ENCODE measurements around the gene C12orf60.

DNA sequence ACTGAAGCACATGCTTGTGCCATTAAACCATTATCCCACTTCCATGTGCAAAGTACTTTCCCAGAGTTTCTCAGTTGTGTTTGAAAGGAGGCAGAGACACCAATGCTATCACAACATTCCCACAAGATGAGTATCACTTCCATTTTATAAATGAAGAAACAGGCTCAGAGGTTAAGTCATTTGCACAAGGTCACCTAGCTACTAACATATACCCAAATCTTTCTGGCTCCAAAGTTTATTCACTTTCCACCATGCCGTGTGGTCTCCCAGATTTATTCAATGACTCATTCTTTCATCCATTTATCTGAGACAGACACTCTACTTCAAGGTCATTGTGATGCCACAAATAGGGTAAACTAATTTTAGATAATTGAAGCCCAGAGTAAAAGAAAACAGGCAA, 30.5 kb downstream of the C12orf60 start:
- TF ChIP-seq, protein P1, sequence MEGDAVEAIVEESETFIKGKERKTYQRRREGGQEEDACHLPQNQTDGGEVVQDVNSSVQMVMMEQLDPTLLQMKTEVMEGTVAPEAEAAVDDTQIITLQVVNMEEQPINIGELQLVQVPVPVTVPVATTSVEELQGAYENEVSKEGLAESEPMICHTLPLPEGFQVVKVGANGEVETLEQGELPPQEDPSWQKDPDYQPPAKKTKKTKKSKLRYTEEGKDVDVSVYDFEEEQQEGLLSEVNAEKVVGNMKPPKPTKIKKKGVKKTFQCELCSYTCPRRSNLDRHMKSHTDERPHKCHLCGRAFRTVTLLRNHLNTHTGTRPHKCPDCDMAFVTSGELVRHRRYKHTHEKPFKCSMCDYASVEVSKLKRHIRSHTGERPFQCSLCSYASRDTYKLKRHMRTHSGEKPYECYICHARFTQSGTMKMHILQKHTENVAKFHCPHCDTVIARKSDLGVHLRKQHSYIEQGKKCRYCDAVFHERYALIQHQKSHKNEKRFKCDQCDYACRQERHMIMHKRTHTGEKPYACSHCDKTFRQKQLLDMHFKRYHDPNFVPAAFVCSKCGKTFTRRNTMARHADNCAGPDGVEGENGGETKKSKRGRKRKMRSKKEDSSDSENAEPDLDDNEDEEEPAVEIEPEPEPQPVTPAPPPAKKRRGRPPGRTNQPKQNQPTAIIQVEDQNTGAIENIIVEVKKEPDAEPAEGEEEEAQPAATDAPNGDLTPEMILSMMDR (IDR thresholded peaks at IDR 0.05; ENCODE audit: borderline replicate concordance, extremely low read depth, low read length, poor library complexity, severe bottlenecking) = no peak
- TF ChIP-seq EZH2 (IDR thresholded peaks at IDR 0.05; ENCODE audit: borderline replicate concordance, low read depth, low read length, severe bottlenecking) = no peak
